Neural cell (in vitro differentiated cells): Measurements from ENCODE around the gene MROH2A.

Experiments
- EP300 ChIP-seq: fragments of 450-650 bp; conservative IDR thresholded peaks from 2 replicates; pipeline ENCODE4 v1.6.1; 2014; ENCODE audit warnings: antibody characterized with exemption, mild to moderate bottlenecking, moderate library complexity; ENCODE audit not compliant: poor library complexity, severe bottlenecking
- EZH2 ChIP-seq: fragments of 200-600, 300-800 bp; shearing (Covaris generic), sonication (generic); IDR thresholded peaks from 2 replicates; pipeline ENCODE4 v1.6.1; 2014; ENCODE audit warnings: antibody characterized with exemption, low read length, borderline replicate concordance, mild to moderate bottlenecking; ENCODE audit not compliant: insufficient read depth, poor library complexity, severe bottlenecking
- MXI1 ChIP-seq: fragments of 450-650 bp; conservative IDR thresholded peaks from 2 replicates; pipeline ENCODE4 v1.6.1; 2014; ENCODE audit warnings: antibody characterized with exemption, mild to moderate bottlenecking; ENCODE audit not compliant: poor library complexity, severe bottlenecking
- POLR2AphosphoS5 ChIP-seq: IDR thresholded peaks from 2 replicates; pipeline ENCODE4 v1.6.1; 2012
- RAD21 ChIP-seq: fragments of 450-650 bp; conservative IDR thresholded peaks from 2 replicates; pipeline ENCODE4 v1.6.1; 2014; ENCODE audit warnings: antibody characterized with exemption, mild to moderate bottlenecking, moderate library complexity
- SMC3 ChIP-seq: fragments of 450-650 bp; conservative IDR thresholded peaks from 2 replicates; pipeline ENCODE4 v1.6.1; 2014; ENCODE audit warnings: antibody characterized with exemption, mild to moderate bottlenecking, moderate library complexity; ENCODE audit not compliant: poor library complexity
- TAF1 ChIP-seq: IDR thresholded peaks from 2 replicates; pipeline ENCODE4 v1.6.1; 2012; ENCODE audit warnings: low read depth
- TF ChIP-seq, protein P1 (sequence below): fragments of 450-650 bp; IDR thresholded peaks from 2 replicates; pipeline ENCODE4 v1.5.1; 2014; ENCODE audit warnings: antibody characterized with exemption, mild to moderate bottlenecking, moderate library complexity; ENCODE audit not compliant: poor library complexity, severe bottlenecking
- TF ChIP-seq, protein P2 (sequence below): IDR thresholded peaks from 2 replicates; pipeline ENCODE4 v1.6.1; 2012; ENCODE audit warnings: borderline replicate concordance

DNA sequence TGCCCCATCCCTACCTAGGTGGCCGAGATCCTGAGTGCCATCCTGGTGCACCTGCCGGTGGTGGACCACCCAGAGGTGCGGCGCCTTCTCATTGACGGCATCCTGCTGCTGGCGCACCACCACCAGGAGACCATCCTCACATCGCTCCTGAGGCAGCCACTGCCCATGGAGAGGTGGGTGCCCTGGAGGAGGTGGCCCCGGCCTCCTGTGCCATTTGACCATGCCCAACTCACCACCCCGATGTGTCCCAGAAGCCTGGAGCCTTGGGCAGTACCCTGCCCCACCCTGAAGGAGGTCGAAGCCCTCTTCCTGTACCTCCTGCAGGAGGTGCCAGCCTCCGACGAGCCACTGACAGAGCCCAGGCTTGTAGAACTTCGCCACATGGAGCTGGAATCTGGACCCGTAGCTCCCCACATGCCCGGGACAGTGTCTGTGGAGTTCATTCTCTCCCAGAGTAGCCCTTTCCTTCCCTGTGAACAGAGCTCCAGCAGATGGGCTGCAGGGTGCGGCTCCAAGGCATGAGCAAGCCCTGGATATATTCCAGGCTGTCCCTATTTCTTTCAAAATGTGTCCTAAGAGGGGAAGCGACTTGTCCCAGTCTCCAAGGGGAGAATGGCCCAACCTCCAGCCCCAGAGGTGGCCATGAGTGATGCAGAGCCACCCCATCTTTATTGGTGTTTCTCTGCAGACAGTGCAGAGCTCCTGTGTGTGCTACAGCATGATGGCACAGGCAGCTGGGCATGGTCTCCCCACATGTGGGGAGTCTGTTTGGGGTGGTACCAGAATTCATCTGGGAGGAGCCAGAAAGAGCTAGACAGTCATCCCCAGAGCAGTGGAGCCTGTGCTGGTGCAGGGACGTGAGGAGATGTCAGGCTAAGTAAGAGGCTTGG lies 42.0 kb downstream of the MROH2A start:
- TF ChIP-seq, protein P1, sequence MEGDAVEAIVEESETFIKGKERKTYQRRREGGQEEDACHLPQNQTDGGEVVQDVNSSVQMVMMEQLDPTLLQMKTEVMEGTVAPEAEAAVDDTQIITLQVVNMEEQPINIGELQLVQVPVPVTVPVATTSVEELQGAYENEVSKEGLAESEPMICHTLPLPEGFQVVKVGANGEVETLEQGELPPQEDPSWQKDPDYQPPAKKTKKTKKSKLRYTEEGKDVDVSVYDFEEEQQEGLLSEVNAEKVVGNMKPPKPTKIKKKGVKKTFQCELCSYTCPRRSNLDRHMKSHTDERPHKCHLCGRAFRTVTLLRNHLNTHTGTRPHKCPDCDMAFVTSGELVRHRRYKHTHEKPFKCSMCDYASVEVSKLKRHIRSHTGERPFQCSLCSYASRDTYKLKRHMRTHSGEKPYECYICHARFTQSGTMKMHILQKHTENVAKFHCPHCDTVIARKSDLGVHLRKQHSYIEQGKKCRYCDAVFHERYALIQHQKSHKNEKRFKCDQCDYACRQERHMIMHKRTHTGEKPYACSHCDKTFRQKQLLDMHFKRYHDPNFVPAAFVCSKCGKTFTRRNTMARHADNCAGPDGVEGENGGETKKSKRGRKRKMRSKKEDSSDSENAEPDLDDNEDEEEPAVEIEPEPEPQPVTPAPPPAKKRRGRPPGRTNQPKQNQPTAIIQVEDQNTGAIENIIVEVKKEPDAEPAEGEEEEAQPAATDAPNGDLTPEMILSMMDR: no peak
- TF ChIP-seq SMC3: no peak
- TF ChIP-seq EZH2: no peak
- TF ChIP-seq POLR2AphosphoS5: no peak
- no peak for TF ChIP-seq TAF1
- no peak for TF ChIP-seq RAD21
- TF ChIP-seq, protein P2, sequence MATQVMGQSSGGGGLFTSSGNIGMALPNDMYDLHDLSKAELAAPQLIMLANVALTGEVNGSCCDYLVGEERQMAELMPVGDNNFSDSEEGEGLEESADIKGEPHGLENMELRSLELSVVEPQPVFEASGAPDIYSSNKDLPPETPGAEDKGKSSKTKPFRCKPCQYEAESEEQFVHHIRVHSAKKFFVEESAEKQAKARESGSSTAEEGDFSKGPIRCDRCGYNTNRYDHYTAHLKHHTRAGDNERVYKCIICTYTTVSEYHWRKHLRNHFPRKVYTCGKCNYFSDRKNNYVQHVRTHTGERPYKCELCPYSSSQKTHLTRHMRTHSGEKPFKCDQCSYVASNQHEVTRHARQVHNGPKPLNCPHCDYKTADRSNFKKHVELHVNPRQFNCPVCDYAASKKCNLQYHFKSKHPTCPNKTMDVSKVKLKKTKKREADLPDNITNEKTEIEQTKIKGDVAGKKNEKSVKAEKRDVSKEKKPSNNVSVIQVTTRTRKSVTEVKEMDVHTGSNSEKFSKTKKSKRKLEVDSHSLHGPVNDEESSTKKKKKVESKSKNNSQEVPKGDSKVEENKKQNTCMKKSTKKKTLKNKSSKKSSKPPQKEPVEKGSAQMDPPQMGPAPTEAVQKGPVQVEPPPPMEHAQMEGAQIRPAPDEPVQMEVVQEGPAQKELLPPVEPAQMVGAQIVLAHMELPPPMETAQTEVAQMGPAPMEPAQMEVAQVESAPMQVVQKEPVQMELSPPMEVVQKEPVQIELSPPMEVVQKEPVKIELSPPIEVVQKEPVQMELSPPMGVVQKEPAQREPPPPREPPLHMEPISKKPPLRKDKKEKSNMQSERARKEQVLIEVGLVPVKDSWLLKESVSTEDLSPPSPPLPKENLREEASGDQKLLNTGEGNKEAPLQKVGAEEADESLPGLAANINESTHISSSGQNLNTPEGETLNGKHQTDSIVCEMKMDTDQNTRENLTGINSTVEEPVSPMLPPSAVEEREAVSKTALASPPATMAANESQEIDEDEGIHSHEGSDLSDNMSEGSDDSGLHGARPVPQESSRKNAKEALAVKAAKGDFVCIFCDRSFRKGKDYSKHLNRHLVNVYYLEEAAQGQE: no peak
- no peak for TF ChIP-seq MXI1
- no peak for TF ChIP-seq EP300
